Measurements from ENCODE around the gene CCDC6.

GRCh38 chr10:59831658-59832503, 74.5 kb downstream of the CCDC6 start:
- TF ChIP-seq CTCF (conservative IDR thresholded peaks at IDR 0.05; ENCODE audit: low read length) (no peak), EZH2phosphoT487 (IDR thresholded peaks at IDR 0.05; ENCODE audit: borderline replicate concordance, low read depth, low read length) (no peak)

All from OCI-LY7 (cell line).